Measurements from ENCODE around the gene ABL1. TPM values are rescaled to one million over a fixed set of nuclear protein-coding genes. Genes with fewer than 3 reads are reported as not detected.

The ABL1 gene
- total RNA-seq, 4 donors from 2014 or later: 60.3 to 97.0 (median 79.8) TPM

- H3K9me3 ChIP-seq: no peaks in the 10 kb centered on the region
- peaks cover 26 to 27% of the 10 kb centered on the region in 2 donors for H3K36me3 ChIP-seq
- no peaks in the 10 kb centered on the region for H3K27me3 ChIP-seq
- intact Hi-C loops (cut with DNase I): no loop called here
- 82 to 83% methylated on average over 8 of the region's 8 CpGs for WGBS, 2 donors
- no peak for DNase-seq
- peaks cover 19 to 28% of the 10 kb centered on the region in 2 donors for H3K4me1 ChIP-seq
- H3K27ac ChIP-seq: no peak overlapping the region
- H3K4me3 ChIP-seq (replicated peaks in 1 of 3): no peak overlapping the region
- TF ChIP-seq CTCF (IDR thresholded peaks at IDR 0.05) (no peak), POLR2A (IDR thresholded peaks at IDR 0.05) (no peak)
Observed at GRCh38 chr9:130854092-130854491, 19.0 kb downstream of the ABL1 start.

- intact Hi-C loops (cut with DNase I): no loop called here
- no peak for DNase-seq
- no peak for TF ChIP-seq CTCF (IDR thresholded peaks at IDR 0.05)
- TF ChIP-seq POLR2A (IDR thresholded peaks at IDR 0.05): no peak
- peaks cover 25 to 29% of the 10 kb centered on the region in 2 donors for H3K4me1 ChIP-seq
- 96 to 97% methylated on average over 9 of the region's 9 CpGs for WGBS, 2 donors
- no peaks in the 10 kb centered on the region for H3K27me3 ChIP-seq
- peaks cover 26 to 27% of the 10 kb centered on the region in 2 donors for H3K36me3 ChIP-seq
- H3K4me3 ChIP-seq (replicated peaks in 1 of 3): no peak overlapping the region
- no peaks in the 10 kb centered on the region for H3K9me3 ChIP-seq
- H3K27ac ChIP-seq: no peak overlapping the region
Observed at GRCh38 chr9:130854835-130855234, 19.8 kb downstream of the ABL1 start.

GRCh38 chr9:130856474-130856873 is 21.4 kb downstream of the ABL1 start:
- intact Hi-C loops (cut with DNase I): no loop called here
- H3K4me1 ChIP-seq: peaks cover 36 to 37% of the 10 kb centered on the region in 2 donors
- no peak overlapping the region for H3K27ac ChIP-seq
- no peaks in the 10 kb centered on the region for H3K9me3 ChIP-seq
- DNase-seq: no peak
- H3K4me3 ChIP-seq (replicated peaks in 1 of 3): no peak overlapping the region
- no peaks in the 10 kb centered on the region for H3K27me3 ChIP-seq
- TF ChIP-seq POLR2A (IDR thresholded peaks at IDR 0.05) (no peak), CTCF (IDR thresholded peaks at IDR 0.05) (no peak)
- H3K36me3 ChIP-seq: peaks cover 26 to 27% of the 10 kb centered on the region in 2 donors
- 85 to 90% methylated on average over 8 of the region's 8 CpGs for WGBS, 2 donors

GRCh38 chr9:130857864-130858738 is 23.0 kb downstream of the ABL1 start:
- H3K4me1 ChIP-seq: peaks cover 41% of the 10 kb centered on the region in 2 donors
- H3K27me3 ChIP-seq: no peaks in the 10 kb centered on the region
- intact Hi-C loops (cut with DNase I): no loop called here
- H3K9me3 ChIP-seq: no peaks in the 10 kb centered on the region
- H3K36me3 ChIP-seq: peaks cover 26 to 34% of the 10 kb centered on the region in 2 donors
- WGBS, 2 donors: 57 to 66% methylated on average over 22 of the region's 22 CpGs
- no peak overlapping the region for H3K4me3 ChIP-seq (replicated peaks in 1 of 3)
- peak overlapping the region; percentile 43 to 93 (median 88) for H3K27ac ChIP-seq
- DNase-seq: peak; percentile 47 to 56
- no peak for TF ChIP-seq CTCF (IDR thresholded peaks at IDR 0.05)
- TF ChIP-seq POLR2A (IDR thresholded peaks at IDR 0.05): no peak
